GM12878 (cell line): ENCODE measurements around the gene TKTL1. TPM values are rescaled to one million over a fixed set of nuclear protein-coding genes. Genes with fewer than 3 reads are reported as not detected.
A peak's percentile ranks its signal among the peaks of the same experiment; 100 is the strongest.

ENCODE experiments used
- ATF7 ChIP-seq: fragments of 450-650 bp; IDR thresholded peaks from 2 replicates; pipeline ENCODE4 v1.6.1; 2016; ENCODE audit warnings: low read depth, mild to moderate bottlenecking
- BCLAF1 ChIP-seq: fragments of 450-650 bp; IDR thresholded peaks from 2 replicates; pipeline ENCODE4 v1.6.1; 2017; ENCODE audit warnings: antibody characterized with exemption, mild to moderate bottlenecking, moderate library complexity
- E2F8 ChIP-seq: fragments of 450-650 bp; IDR thresholded peaks from 2 replicates; pipeline ENCODE4 v1.6.1; 2018; ENCODE audit warnings: mild to moderate bottlenecking, low read depth, moderate library complexity; ENCODE audit not compliant: partially characterized antibody
- EED ChIP-seq: sonication (generic); IDR thresholded peaks from 2 replicates; pipeline ENCODE4 v1.6.1; 2016; ENCODE audit warnings: antibody characterized with exemption, low read depth
- IRF3 ChIP-seq: fragments of 450-650 bp; IDR thresholded peaks from 2 replicates; pipeline ENCODE4 v1.6.1; 2014; ENCODE audit warnings: mild to moderate bottlenecking
- JUNB ChIP-seq: IDR thresholded peaks from 2 replicates; pipeline ENCODE4 v1.6.1; 2016; ENCODE audit warnings: antibody characterized with exemption, mild to moderate bottlenecking
- NBN ChIP-seq: fragments of 450-650 bp; IDR thresholded peaks from 2 replicates; pipeline ENCODE4 v1.6.1; 2016
- RBBP5 ChIP-seq: fragments of 200-600 bp; sonication (generic); conservative IDR thresholded peaks from 2 replicates; pipeline ENCODE4 v1.6.1; 2016
- RELB ChIP-seq: fragments of 450-650 bp; IDR thresholded peaks from 2 replicates; pipeline ENCODE4 v1.6.1; 2017; ENCODE audit warnings: low read depth, mild to moderate bottlenecking, moderate library complexity
- SMAD5 ChIP-seq: IDR thresholded peaks from 2 replicates; pipeline ENCODE4 v1.6.1; 2016; ENCODE audit warnings: antibody characterized with exemption, low read depth
- TCF12 ChIP-seq: IDR thresholded peaks from 2 replicates; pipeline ENCODE4 v1.6.1; 2011; ENCODE audit warnings: low read depth, mild to moderate bottlenecking, low read length
- ZBTB40 ChIP-seq: fragments of 450-650 bp; IDR thresholded peaks from 2 replicates; pipeline ENCODE4 v1.6.1; 2016; ENCODE audit warnings: mild to moderate bottlenecking, moderate library complexity, borderline replicate concordance
- ZNF687 ChIP-seq: fragments of 450-650 bp; IDR thresholded peaks from 2 replicates; pipeline ENCODE4 v1.6.1; 2017; ENCODE audit warnings: mild to moderate bottlenecking, moderate library complexity
- polyA plus RNA-seq, 11 experiments: library from polyadenylated mRNA; depleted of rRNA in 4 of 11; unstranded in 6 of 11; stranded (reverse) in 5 of 11; fragments of >200 nt; fragmentation: Nextera tagmentation in 4 of 11; fragmentation: Illumina TruSeq in 1 of 11; extraction: Ambion mirVana in 4 of 11; extraction: Trizol in 1 of 11; gene quantifications; 1 replicate in 1 of 11; 2 replicates in 10 of 11; pipeline versions ENCODE4 v1.2.1 to v1.2.3, GENCODE V29; 2011 to 2016; ENCODE audit warnings: inconsistent platforms in 2 of 11, missing spikeins in 2 of 11, low read depth in 1 of 11
- total RNA-seq, 4 experiments: library from RNA; depleted of rRNA in 3 of 4; stranded (reverse); fragments of >200 nt in 3 of 4; fragmentation: Illumina TruSeq in 1 of 4; extraction: Trizol in 1 of 4; gene quantifications; 2 replicates each; pipeline versions ENCODE4 v1.2.1 to v1.2.3, GENCODE V29; 2013 to 2021

Gene TKTL1
- total and polyA plus RNA-seq, 10 of the 15 experiments (the other 5 are each of a cell fraction or from before 2014, with no cell fraction given): 0.01 to 0.07 TPM; not detected in 8

GRCh38 chrX:154333837-154334271 is 38.3 kb downstream of the TKTL1 start (continued):
- TF ChIP-seq ZBTB40: no peak
- no peak for TF ChIP-seq JUNB
- TF ChIP-seq BCLAF1: no peak
- TF ChIP-seq RBBP5: no peak
- TF ChIP-seq NBN: 0 out of 2 replicates have a peak, but pooled peaks have one; percentile 17
- no peak for TF ChIP-seq IRF3
- TF ChIP-seq RELB: peak; percentile 65
- peak; percentile 18; the same call in 1 of the 2 replicates for TF ChIP-seq ATF7
- no peak for TF ChIP-seq TCF12
- TF ChIP-seq EED: peak; percentile 89
- no peak for TF ChIP-seq E2F8
- no peak for TF ChIP-seq ZNF687
- TF ChIP-seq SMAD5: no peak
